ENCODE data around the gene AUTS2.

AUTS2 gene

GRCh38 chr7:70159121-70159520 lies 560.8 kb downstream of the AUTS2 start:
- DNase-seq, result no peak

DNA sequence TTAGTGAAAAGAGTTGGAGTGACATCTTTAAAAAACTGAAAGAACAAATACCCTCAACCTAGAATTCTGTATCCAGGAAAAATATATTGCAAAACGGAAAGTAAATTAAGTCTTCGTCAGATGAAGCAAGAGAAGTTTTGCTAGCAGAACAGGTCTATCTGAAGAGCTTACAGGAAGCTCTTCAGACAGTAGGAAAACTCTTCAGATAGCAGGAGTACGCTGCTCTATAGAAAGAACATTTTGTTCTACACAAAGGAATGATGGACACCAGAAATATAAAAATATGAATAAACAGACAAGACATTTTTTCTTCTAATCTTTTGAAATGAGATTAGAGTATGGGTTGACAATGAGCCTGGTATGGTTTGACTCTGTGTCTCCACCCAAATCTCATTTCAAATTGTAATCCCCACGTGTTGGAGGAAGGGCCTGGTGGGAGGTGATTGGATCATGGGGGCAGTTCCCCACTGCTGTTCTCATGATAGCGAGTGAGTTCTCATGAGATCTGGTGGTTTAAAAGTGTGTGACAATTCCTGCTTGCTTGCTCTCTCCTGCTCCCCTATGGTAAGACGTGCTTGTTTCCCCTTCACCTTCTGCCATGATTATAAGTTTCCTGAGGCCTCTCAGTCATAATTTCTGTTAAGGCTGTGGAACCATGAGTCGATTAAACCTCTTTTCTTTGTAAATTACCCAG lies 567.3 kb downstream of the AUTS2 start:
- DNase-seq, result no peak

- DNase-seq, result no peak
Measured at GRCh38 chr7:70171369-70171920, 573.2 kb downstream of the AUTS2 start.

DNA sequence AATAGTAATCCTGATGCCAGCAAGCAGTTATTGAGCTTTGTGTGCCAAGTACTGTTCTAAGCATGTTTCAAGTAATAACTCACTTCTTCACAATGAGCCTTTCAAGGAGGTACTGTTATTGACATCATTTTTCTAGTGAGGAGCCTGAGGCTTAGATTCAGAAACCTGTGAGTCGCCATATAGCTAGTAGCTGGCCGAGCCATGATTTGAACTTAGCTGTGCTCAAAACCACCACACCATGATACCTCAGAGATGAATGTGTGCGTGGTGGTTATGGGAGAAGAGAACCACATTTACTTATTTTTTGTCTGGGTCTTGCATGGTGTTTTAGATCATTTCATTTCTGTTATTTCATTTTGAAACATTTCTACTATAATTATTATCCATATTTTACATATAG lies 578.9 kb downstream of the AUTS2 start:
- no peak for DNase-seq

DNA sequence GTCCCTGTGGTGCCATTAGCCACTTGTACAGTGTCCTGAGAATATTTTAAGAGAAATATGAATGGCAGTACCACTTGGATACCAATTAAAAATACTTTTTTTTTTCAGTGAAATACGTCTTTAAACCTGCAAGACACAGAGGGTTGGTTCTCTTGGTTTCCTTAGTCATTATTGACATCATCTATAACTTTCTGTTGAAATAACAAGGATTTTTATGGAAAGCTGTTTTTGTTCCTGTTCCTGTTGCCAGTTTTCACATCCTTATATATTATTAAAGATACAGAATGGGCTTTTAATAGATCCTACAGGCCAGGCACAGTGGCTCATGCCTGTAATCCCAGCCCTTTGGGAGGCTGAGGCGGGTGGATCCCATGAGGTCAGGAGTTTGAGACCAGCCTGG lies 579.9 kb downstream of the AUTS2 start:
- no peak for DNase-seq

DNA sequence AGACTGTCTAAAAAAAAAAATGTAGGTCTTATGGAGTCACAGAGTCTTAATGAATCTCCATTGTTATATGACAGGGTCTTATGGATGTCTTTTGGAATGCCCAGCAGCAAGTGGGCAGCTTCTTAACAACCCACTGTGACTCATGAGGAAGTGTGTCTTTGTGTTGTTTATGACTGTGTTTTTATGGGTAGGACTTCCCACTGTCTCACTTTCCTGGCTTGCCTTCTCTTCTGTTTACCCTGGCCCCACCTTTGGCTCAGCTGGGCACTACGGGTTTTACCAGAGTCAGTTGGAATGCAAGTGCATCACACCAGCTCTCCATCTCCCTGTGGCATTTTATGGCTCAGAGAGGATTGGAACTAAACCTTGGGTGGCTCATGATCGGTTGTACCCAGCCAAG lies 580.5 kb downstream of the AUTS2 start:
- peak; percentile 29 for DNase-seq

- DNase-seq, result no peak
Measured at GRCh38 chr7:70182521-70182920, 584.2 kb downstream of the AUTS2 start.

DNA sequence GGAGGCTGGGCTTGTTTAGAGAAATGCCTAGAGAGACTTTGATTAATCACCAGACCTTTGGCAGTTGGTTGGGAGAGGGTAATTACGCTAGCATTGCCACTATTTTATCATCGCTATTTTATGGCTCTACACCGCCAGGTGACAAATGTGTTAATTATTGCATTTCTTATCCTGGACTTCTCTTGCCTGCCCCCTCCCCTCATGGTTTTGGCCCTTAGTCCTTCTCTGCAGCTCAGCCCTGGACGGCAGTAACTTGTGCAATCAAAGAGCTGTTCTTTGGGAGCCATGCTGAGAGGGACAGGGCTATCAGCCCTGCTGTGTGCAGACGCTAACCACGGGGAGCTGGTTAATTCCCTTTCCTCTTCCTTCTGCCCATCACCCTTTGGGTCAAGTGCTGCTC lies 585.0 kb downstream of the AUTS2 start:
- peak; percentile 21 for DNase-seq

DNA sequence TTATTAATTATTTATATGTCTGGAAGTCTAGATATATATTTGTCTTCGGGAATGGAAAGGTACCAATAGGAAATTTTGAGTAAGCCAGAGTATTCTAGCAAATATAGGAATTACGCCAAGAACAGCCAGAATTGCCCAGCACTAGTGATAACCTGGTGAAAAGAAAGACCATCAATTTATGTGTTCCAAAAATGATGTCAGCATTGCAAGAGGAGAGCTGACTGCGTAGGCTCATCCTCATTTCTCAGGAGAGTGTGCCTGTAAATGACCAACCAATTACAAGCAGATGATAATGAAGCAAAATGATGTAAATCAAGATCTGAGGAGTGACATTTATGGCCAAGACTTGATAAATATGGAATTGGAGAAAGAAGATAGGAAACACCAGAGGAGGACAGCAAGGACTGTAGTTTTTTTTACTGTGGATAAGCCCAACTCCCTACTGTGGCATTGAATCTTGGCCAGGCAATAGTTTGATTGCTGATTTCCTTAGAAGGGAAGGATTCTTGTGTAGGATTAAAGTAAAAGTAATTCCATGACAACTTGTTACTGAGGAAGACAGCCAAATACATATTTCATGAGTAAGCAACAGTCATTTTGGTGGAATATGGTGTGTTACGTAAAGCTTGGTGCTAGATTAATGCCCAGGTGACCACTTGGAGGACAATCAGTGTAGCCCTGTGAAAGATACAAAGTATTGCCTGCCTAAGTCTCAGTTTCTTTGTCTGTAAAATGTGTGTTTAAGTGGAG lies 590.8 kb downstream of the AUTS2 start:
- no peak for DNase-seq

DNA sequence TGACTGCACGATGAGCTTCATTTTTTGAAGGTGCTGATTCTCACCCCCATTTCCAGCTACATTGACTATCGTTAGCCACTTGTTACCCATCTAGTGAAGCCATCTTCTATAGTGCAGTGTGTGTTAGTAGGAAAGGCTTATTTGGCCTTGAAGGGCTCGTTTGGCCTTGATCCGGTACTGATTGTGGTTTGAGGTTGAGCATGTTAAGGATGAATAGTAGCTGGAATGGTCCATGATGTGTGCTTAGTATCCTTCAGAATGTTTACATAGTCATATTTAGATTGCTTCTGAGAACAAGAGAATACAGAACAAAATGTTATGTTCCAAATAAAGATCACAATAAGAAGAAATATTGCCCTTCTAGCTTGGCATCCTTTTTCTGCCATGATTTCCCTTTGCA lies 591.5 kb downstream of the AUTS2 start:
- no peak for DNase-seq

- no peak for DNase-seq
Measured at GRCh38 chr7:70190281-70190680, 592.0 kb downstream of the AUTS2 start.

DNA sequence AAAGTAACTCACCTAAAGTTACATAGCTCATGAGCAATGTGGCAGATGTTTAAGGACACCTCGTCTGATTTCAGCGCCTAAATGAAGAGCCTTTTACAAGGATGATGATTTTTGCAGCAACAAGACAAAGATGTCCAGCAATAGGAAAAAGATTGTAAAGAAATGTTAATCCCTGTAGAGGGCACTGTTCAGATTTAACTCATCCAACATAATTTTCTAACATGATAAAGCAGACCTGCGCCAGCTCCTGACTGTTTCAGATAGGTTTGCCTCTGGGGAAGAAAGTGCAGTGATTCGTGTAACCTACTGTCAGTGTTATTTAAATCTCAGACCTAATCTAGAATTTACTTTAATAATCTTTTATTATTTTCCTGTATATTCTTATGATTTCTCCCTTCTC lies 595.2 kb downstream of the AUTS2 start:
- peak; percentile 24 for DNase-seq

- DNase-seq, result no peak
Measured at GRCh38 chr7:70208236-70209063, 610.2 kb downstream of the AUTS2 start.

GRCh38 chr7:70210200-70210935 lies 612.1 kb downstream of the AUTS2 start:
- DNase-seq, result no peak

- no peak for DNase-seq
Measured at GRCh38 chr7:70210936-70211310, 612.6 kb downstream of the AUTS2 start.

GRCh38 chr7:70212281-70212680 lies 614.0 kb downstream of the AUTS2 start:
- no peak for DNase-seq

DNA sequence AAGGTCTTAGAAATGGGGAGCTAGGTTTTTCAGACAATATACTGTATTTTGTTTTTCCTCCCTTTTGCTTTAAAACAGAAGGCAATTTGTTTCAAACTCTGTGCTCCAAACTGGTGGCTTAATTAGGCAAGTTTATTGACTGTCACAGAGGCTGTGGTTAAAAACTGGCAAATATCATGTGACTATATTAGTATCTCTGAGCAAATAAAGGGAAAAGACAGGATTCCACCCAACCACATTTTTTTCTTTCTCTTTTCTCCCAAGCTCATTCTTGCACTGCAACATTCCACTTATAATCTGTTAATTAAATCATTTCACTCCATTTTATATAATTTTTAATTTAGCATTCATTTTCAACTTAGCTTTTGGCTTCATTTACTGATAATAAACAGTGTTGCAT lies 615.8 kb downstream of the AUTS2 start:
- DNase-seq, result no peak

DNA sequence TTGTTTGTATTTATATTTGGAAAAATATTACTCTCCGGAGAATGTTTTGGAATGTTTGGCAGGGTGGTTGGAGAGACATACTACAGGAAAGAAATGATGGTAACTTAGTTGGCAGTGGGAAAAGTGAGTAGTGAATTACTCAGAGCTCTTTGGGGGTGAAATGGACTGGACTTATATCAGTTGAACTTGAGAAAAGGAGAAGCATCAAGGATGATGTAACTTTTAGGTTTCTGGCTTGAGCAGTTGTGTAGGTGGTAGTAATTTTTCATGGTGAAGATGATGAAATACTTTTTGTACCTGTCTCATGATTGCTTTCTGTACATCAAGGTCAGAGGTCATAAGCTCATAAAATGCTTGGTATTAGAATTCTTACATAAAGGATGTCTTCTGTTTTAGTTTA lies 617.2 kb downstream of the AUTS2 start:
- no peak for DNase-seq

DNA sequence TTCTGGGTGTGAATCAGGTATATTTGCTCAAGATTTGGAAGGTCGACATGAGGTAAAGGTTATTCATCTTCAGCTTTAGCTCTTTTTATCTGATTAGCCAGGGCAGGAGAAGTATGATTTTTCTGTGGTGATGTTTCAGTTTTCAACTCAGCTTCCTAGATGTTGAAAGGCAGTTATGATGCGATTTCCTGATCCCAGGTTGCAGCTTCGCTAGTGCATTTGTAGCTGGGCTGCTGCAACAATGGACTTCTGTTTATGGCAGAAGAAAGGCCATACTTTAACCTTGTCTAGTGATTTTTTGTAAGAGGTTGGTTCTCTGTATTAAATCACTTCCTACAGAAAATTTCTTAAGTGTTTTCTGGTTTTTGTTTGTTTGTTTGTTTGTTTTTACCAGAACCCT lies 619.3 kb downstream of the AUTS2 start:
- no peak for DNase-seq

DNA sequence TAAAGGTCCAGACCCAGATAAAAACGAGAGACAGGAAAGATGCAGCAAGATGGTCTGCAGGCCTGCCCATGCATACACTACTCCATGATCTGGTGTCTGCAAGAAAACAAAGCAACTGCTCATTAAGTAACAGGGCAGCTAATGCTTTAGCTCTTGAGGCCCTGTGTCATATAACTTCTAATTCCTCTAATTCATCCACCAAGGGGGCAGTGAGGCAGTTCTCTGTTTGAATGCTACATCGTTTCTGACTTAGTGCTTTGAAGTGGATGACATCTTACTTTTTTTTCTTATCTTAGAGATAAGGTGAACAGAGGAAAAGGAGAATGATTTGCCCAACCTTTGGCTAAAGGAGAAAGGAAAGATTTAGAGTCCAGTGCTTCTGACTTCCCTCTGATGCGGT lies 619.7 kb downstream of the AUTS2 start:
- no peak for DNase-seq

DNA sequence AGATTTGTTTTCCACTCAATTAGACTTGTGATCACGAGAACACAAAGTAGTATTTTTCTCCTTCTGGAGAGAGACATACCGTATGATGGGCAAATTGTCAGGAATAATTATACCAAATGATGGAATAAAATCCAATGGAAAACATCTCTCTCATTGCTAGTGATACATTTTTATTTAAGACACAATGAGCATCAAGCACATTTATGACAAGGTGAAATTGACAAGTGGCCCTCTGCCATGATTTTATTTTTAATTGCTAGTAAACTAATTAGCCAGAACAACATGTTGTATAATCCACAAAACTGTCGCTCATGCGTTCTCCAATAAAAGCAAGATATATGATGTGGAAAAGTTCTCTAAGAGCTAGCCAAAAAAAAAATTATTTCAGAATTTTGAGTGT lies 620.8 kb downstream of the AUTS2 start:
- no peak for DNase-seq

DNA sequence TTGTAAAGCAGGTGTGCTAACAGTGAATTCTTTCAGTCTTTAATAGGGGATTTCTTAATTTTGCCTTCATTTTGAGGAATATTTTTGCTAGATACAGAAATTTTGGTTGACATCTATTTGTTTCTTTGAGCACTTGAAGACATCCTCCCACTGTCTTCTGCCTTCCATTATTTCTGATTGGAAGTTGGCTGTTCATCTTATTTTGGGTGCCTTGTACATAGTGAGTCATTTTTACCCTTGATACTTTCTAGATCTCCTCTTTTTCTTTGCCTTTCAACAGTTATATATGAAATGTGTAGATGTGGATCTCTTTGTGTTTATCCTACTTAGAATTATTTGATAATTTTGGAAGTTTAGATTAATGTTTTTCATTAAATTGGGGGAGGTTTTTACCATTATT lies 631.0 kb downstream of the AUTS2 start:
- DNase-seq, result no peak

- no peak for DNase-seq
Measured at GRCh38 chr7:70230761-70231160, 632.5 kb downstream of the AUTS2 start.

All from NCI-H748 treated with DMSO at 0.1 percent for 48 hours (cell line).